ENCODE measurements around the gene OAS3.

OAS3 gene

DNA sequence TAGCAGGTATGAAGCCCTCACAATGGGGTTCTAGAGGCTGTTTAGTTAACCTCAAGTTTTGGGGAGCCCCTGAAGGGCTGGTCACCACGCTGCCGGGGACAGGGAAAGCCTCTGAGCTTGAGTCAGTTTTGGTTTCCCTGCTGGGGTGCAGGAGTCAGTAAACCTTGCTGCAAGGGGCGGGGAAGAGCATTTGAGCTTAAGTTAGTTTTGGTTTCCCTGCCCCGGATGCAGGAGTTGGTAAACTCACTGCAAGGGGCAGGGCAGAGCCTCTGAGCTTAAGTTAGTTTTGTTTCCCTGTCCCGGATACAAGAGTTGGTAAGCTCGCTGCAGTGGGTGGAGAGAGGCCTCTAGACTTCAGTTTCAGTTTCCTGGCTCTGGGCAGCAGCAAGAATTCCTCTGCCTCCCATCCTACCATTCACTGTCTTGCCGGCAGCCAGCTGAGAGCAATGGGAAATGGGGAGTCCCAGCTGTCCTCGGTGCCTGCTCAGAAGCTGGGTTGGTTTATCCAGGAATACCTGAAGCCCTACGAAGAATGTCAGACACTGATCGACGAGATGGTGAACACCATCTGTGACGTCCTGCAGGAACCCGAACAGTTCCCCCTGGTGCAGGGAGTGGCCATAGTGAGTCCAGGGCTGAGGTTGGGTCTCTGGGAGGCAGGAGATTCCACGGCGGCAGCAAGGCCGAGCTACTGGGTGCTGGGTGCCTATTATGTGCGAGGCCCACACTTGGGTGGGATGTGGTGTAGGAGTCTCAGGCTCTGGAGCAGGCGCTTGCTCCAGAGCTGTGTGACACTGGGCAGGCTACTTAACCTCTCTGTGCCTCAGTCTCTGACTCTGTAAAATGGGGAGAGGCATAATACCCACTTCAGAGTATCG, 40.1 kb downstream of the OAS3 start, which contains the start of gene OAS2:
TSS of gene OAS2 (plus strand) at position 357 of the 878 bp plus-strand sequence. CDS start at position 447, 90 bp downstream.
- peak within 1 kb of the TSS; percentile 52; the same call in 1 of the 2 replicates for H3K9ac ChIP-seq
- H3K27me3 ChIP-seq (ENCODE audit: insufficient read depth, low read depth) = no peaks in the 10 kb centered on the region
- TF ChIP-seq, protein P1, sequence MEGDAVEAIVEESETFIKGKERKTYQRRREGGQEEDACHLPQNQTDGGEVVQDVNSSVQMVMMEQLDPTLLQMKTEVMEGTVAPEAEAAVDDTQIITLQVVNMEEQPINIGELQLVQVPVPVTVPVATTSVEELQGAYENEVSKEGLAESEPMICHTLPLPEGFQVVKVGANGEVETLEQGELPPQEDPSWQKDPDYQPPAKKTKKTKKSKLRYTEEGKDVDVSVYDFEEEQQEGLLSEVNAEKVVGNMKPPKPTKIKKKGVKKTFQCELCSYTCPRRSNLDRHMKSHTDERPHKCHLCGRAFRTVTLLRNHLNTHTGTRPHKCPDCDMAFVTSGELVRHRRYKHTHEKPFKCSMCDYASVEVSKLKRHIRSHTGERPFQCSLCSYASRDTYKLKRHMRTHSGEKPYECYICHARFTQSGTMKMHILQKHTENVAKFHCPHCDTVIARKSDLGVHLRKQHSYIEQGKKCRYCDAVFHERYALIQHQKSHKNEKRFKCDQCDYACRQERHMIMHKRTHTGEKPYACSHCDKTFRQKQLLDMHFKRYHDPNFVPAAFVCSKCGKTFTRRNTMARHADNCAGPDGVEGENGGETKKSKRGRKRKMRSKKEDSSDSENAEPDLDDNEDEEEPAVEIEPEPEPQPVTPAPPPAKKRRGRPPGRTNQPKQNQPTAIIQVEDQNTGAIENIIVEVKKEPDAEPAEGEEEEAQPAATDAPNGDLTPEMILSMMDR (conservative IDR thresholded peaks at IDR 0.05; ENCODE audit: low read depth, low read length) = no peak
- peak within 1 kb of the TSS; percentile 88 for H2AFZ ChIP-seq (ENCODE audit: low read depth)
- no peaks in the 10 kb centered on the region for H4K20me1 ChIP-seq (ENCODE audit: insufficient read depth)
- H3K27ac ChIP-seq = peak within 1 kb of the TSS; percentile 67
- no peak within 1 kb of the TSS for H3K4me3 ChIP-seq (IDR thresholded peaks at IDR 0.05; ENCODE audit: insufficient read depth, low read depth, low read length)
- no peaks in the 10 kb centered on the region for H3K79me2 ChIP-seq (ENCODE audit: insufficient read depth, low read depth)
- H3K4me2 ChIP-seq = peak within 1 kb of the TSS; percentile 84; the same call in 1 of the 2 replicates
- H3K36me3 ChIP-seq (ENCODE audit: insufficient read depth) = no peaks in the 10 kb centered on the region
- peaks cover 20% of the 10 kb centered on the region for H3K4me1 ChIP-seq (ENCODE audit: low read depth, poor library complexity, severe bottlenecking)

DNA sequence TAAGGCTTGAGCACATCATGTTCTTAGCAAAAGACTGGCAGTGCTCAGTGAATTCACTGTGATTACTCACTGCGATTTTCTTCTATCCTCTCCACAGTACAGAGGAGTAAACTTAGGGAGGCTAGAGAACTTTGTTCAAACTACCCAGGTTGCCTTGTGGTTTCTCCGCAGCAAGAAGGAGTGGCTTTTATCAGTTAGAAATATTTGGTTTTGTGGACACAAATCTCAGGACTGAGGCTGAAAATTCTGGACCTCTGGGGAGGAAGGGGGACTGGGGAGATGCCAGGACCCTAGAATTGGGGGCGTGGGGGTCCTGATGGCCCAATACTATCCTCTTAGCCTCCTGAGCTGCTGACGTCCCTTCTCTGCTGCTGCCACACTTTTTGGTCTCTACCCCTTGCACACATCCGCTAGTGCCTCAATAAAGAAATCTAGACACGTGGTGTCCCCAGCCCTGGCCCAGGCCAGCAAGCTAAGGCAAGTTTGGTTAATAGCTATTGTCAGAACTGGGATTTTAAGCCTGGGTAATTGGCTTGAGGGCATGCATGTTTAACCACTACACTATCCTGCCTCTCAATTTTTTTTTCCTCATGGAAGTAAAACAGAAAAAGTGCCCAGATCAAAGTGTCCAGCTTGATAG, 40.9 kb downstream of the OAS3 start:
- Histone ChIP-seq H3K36me3 (ENCODE audit: insufficient read depth) (no peaks in the 10 kb centered on the region), H3K4me2 (0 out of 2 replicates have a peak overlapping the region, but pooled peaks have one; percentile 84), H3K4me3 (IDR thresholded peaks at IDR 0.05; ENCODE audit: insufficient read depth, low read depth, low read length) (no peak overlapping the region), H3K9ac (no peak overlapping the region), H3K79me2 (ENCODE audit: insufficient read depth, low read depth) (no peaks in the 10 kb centered on the region), H3K27me3 (ENCODE audit: insufficient read depth, low read depth) (no peaks in the 10 kb centered on the region), H4K20me1 (ENCODE audit: insufficient read depth) (no peaks in the 10 kb centered on the region), H3K4me1 (ENCODE audit: low read depth, poor library complexity, severe bottlenecking) (peaks cover 20% of the 10 kb centered on the region), H3K27ac (no peak overlapping the region), H2AFZ (ENCODE audit: low read depth) (no peak overlapping the region)
- TF ChIP-seq, protein P1 (conservative IDR thresholded peaks at IDR 0.05; ENCODE audit: low read depth, low read length) = no peak

DNA sequence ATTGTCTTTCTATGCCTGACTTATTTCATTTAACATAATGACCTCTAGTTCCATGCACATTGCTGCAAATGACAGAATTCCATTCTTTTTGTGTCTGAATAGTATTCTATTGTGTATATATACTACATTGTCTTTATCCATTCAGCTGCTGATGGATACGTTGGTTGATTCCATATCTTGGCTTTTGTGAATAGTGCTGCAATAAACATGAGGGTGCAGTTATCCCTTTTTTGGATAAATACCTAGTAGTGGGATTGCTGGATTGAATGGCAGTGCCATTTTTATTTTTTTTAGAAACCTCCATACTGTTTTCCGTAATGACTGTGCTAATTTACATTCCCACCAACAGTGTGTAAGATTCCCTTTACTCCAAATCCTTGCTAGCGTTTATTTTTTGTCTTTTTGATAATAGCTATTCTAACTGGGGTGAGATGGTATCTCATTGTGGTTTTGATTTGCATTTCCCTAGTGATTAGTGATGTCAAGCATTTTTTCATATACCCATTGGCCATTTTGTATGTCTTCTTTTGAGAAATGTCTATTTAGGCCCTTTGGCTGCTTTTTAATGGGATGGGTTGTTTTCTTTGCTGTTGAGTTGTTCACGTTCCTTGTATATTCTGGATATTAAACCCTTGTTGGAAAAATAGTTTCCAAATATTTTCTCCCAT, 42.4 kb downstream of the OAS3 start:
- H3K36me3 ChIP-seq (ENCODE audit: insufficient read depth) = no peaks in the 10 kb centered on the region
- H3K27ac ChIP-seq = no peak overlapping the region
- TF ChIP-seq, protein P1 (conservative IDR thresholded peaks at IDR 0.05; ENCODE audit: low read depth, low read length) = no peak
- H2AFZ ChIP-seq (ENCODE audit: low read depth) = no peak overlapping the region
- no peaks in the 10 kb centered on the region for H3K27me3 ChIP-seq (ENCODE audit: insufficient read depth, low read depth)
- H3K4me3 ChIP-seq (IDR thresholded peaks at IDR 0.05; ENCODE audit: insufficient read depth, low read depth, low read length) = no peak overlapping the region
- no peak overlapping the region for H3K9ac ChIP-seq
- no peaks in the 10 kb centered on the region for H3K79me2 ChIP-seq (ENCODE audit: insufficient read depth, low read depth)
- no peak overlapping the region for H3K4me2 ChIP-seq
- H3K4me1 ChIP-seq (ENCODE audit: low read depth, poor library complexity, severe bottlenecking) = peaks cover 20% of the 10 kb centered on the region
- no peaks in the 10 kb centered on the region for H4K20me1 ChIP-seq (ENCODE audit: insufficient read depth)

DNA sequence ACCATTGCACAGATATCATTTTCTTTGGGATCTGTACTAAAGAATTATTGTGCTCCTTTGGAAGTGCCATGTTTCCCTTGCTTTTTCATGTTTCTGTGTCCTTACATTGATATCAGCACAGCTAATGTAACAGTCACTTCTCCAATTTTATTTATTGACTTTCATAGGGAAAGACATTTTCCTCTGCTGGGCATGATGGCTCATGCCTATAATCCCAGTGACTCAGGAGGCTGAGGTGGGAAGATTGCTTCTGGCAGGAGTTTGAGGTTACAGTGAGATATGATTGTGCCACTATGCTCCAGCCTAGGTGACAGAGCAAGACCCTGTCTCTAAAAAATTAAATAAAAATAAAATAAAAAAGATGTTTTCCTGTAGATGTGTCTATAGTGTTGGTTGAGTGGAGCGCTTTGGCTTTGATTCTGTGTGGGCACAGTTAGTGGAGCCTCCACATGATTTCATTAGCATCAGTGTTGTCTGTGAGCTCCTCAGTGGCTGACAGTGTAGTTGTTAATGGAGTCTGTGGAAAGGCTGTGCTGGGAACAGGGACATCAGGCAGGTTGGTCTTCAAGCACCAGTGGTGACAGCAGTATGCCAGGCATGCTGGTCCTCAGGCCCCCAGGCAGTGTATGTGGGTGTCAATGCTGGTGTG, 47.5 kb downstream of the OAS3 start:
- Histone ChIP-seq H3K79me2 (ENCODE audit: insufficient read depth, low read depth) (no peaks in the 10 kb centered on the region), H3K9ac (no peak overlapping the region), H3K27me3 (ENCODE audit: insufficient read depth, low read depth) (no peaks in the 10 kb centered on the region), H4K20me1 (ENCODE audit: insufficient read depth) (no peaks in the 10 kb centered on the region), H2AFZ (ENCODE audit: low read depth) (no peak overlapping the region), H3K27ac (no peak overlapping the region), H3K4me3 (IDR thresholded peaks at IDR 0.05; ENCODE audit: insufficient read depth, low read depth, low read length) (no peak overlapping the region), H3K4me1 (ENCODE audit: low read depth, poor library complexity, severe bottlenecking) (peaks cover 8% of the 10 kb centered on the region), H3K4me2 (no peak overlapping the region), H3K36me3 (ENCODE audit: insufficient read depth) (no peaks in the 10 kb centered on the region)
- TF ChIP-seq, protein P1 (conservative IDR thresholded peaks at IDR 0.05; ENCODE audit: low read depth, low read length) = no peak

Data from KMS-11 (cell line).